H9 (cell line): ENCODE results near the gene C10orf105. TPM values are rescaled to one million over a fixed set of nuclear protein-coding genes. Genes with fewer than 3 reads are reported as not detected.

ENCODE experiments used
- DNase-seq: peaks from one replicate; pipeline ENCODE4 v3.0.0-alpha.2; 2017
- H2AFZ ChIP-seq: one replicate; pipeline ENCODE4 v1.6.1; 2013; ENCODE audit warnings: mild to moderate bottlenecking, low read length, control low read depth, moderate library complexity
- H2AK5ac ChIP-seq: 2 replicates; pipeline ENCODE4 v1.6.1; 2013; ENCODE audit warnings: low read length, control low read depth, mixed read lengths; ENCODE audit not compliant: insufficient read length
- H2BK120ac ChIP-seq: one replicate; pipeline ENCODE4 v1.6.1; 2013; ENCODE audit warnings: low read depth, mild to moderate bottlenecking, low read length, control low read depth, inconsistent platforms; ENCODE audit not compliant: poor library complexity, severe bottlenecking
- H2BK12ac ChIP-seq: 2 replicates; pipeline ENCODE4 v1.6.1; 2013; ENCODE audit warnings: low read length, control low read depth, mixed read lengths, low read depth; ENCODE audit not compliant: insufficient read length
- H2BK15ac ChIP-seq: 2 replicates; pipeline ENCODE4 v1.6.1; 2013; ENCODE audit warnings: low read depth, low read length, control low read depth
- H2BK20ac ChIP-seq: one replicate; pipeline ENCODE4 v1.6.1; 2013; ENCODE audit warnings: low read depth, mild to moderate bottlenecking, low read length, control low read depth, inconsistent platforms; ENCODE audit not compliant: poor library complexity, severe bottlenecking
- H2BK5ac ChIP-seq: 2 replicates; pipeline ENCODE4 v1.6.1; 2013; ENCODE audit warnings: low read length, control low read depth, mixed read lengths; ENCODE audit not compliant: insufficient read length
- H3K14ac ChIP-seq: 2 replicates; pipeline ENCODE4 v1.6.1; 2013; ENCODE audit warnings: low read length, control low read depth; ENCODE audit not compliant: insufficient read depth
- H3K18ac ChIP-seq: 2 replicates; pipeline ENCODE4 v1.6.1; 2013; ENCODE audit warnings: low read depth, mild to moderate bottlenecking, mixed read lengths, low read length, control low read depth; ENCODE audit not compliant: insufficient read length
- H3K23ac ChIP-seq: 2 replicates; pipeline ENCODE4 v1.6.1; 2013; ENCODE audit warnings: low read length, control low read depth, mixed read lengths, low read depth; ENCODE audit not compliant: insufficient read length
- H3K23me2 ChIP-seq: 2 replicates; pipeline ENCODE4 v1.6.1; 2013; ENCODE audit warnings: low read depth, mild to moderate bottlenecking, mixed read lengths, low read length, control low read depth; ENCODE audit not compliant: insufficient read length, poor library complexity, severe bottlenecking
- H3K27ac ChIP-seq: 2 replicates; pipeline ENCODE4 v1.5.1; 2013; ENCODE audit warnings: low read length, control low read depth, mixed read lengths, low read depth; ENCODE audit not compliant: insufficient read length
- H3K27me3 ChIP-seq: 2 replicates; pipeline ENCODE4 v1.6.1; 2013; ENCODE audit warnings: low read length, control low read depth, inconsistent platforms; ENCODE audit not compliant: insufficient read depth
- H3K4ac ChIP-seq: 2 replicates; pipeline ENCODE4 v1.6.1; 2013; ENCODE audit warnings: low read depth, mild to moderate bottlenecking, control low read depth, inconsistent platforms, low read length, moderate library complexity
- H3K4me1 ChIP-seq: 2 replicates; pipeline ENCODE4 v1.6.1; 2013; ENCODE audit warnings: low read length, control low read depth, inconsistent platforms; ENCODE audit not compliant: insufficient read depth
- H3K4me2 ChIP-seq: 2 replicates; pipeline ENCODE4 v1.6.1; 2013; ENCODE audit warnings: low read length, control low read depth, mixed read lengths; ENCODE audit not compliant: insufficient read length, insufficient read depth
- H3K56ac ChIP-seq: 2 replicates; pipeline ENCODE4 v1.6.1; 2013; ENCODE audit warnings: low read depth, mild to moderate bottlenecking, mixed read lengths, low read length, control low read depth; ENCODE audit not compliant: insufficient read length
- H3K79me1 ChIP-seq: 2 replicates; pipeline ENCODE4 v1.6.1; 2013; ENCODE audit warnings: low read depth, mild to moderate bottlenecking, moderate library complexity, low read length, control low read depth, inconsistent platforms; ENCODE audit not compliant: insufficient read depth, poor library complexity, severe bottlenecking
- H3K79me2 ChIP-seq: 2 replicates; pipeline ENCODE4 v1.6.1; 2013; ENCODE audit warnings: low read length, control low read depth, inconsistent platforms; ENCODE audit not compliant: insufficient read depth
- H3K9ac ChIP-seq: 2 replicates; pipeline ENCODE4 v1.6.1; 2013; ENCODE audit warnings: low read length, control low read depth, mixed read lengths; ENCODE audit not compliant: insufficient read length; ENCODE audit errors: extremely low read depth
- H3K9me3 ChIP-seq: one replicate; pipeline ENCODE4 v1.6.1; 2013; ENCODE audit warnings: low read depth, low read length, inconsistent platforms; ENCODE audit not compliant: control insufficient read depth
- H3T11ph ChIP-seq: one replicate; pipeline ENCODE4 v1.6.1; 2013; ENCODE audit warnings: mild to moderate bottlenecking, low read length, control low read depth, inconsistent platforms
- H4K20me1 ChIP-seq: one replicate; pipeline ENCODE4 v1.6.1; 2013; ENCODE audit not compliant: control insufficient read depth, insufficient read length, insufficient read depth
- H4K5ac ChIP-seq: 2 replicates; pipeline ENCODE4 v1.6.1; 2013; ENCODE audit warnings: low read depth, mild to moderate bottlenecking, mixed read lengths, low read length, control low read depth; ENCODE audit not compliant: insufficient read length
- H4K8ac ChIP-seq: replicated peaks from 2 replicates; pipeline ENCODE4 v1.6.1; 2013; ENCODE audit warnings: low read length, control low read depth, mixed read lengths, low read depth; ENCODE audit not compliant: insufficient read length
- H4K91ac ChIP-seq: 2 replicates; pipeline ENCODE4 v1.6.1; 2013; ENCODE audit warnings: low read depth, mild to moderate bottlenecking, moderate library complexity, mixed read lengths, low read length, control low read depth; ENCODE audit not compliant: insufficient read length
- H3K27ac Mint-ChIP-seq, 3 experiments: 2 replicates in 2 of 3; 3 replicates in 1 of 3; pipeline ENCODE4 v1.8.0; 2020 to 2021; ENCODE audit warnings: mixed read lengths in 3 of 3, mild to moderate bottlenecking in 1 of 3, moderate library complexity in 1 of 3
- H3K27me3 Mint-ChIP-seq: 2 replicates; pipeline ENCODE4 v1.8.0; 2021; ENCODE audit warnings: low read depth, mild to moderate bottlenecking, moderate library complexity, mixed read lengths
- H3K36me3 Mint-ChIP-seq, 3 experiments: 2 replicates in 2 of 3; 3 replicates in 1 of 3; pipeline ENCODE4 v1.8.0; 2020 to 2021; ENCODE audit warnings: low read depth in 3 of 3, mixed read lengths in 3 of 3; ENCODE audit not compliant: insufficient read depth in 1 of 3
- H3K4me1 Mint-ChIP-seq, 2 experiments: 2 replicates each; pipeline ENCODE4 v1.8.0; 2020; ENCODE audit warnings: mixed read lengths in 2 of 2
- H3K4me3 Mint-ChIP-seq, 2 experiments: 2 replicates in 1 of 2; 3 replicates in 1 of 2; pipeline ENCODE4 v1.8.0; 2020 to 2021; ENCODE audit warnings: mild to moderate bottlenecking in 2 of 2, mixed read lengths in 2 of 2, moderate library complexity in 1 of 2
- H3K9me3 Mint-ChIP-seq, 2 experiments: 2 replicates in 1 of 2; 3 replicates in 1 of 2; pipeline ENCODE4 v1.8.0; 2020; ENCODE audit warnings: mild to moderate bottlenecking in 2 of 2, mixed read lengths in 2 of 2, moderate library complexity in 1 of 2
- CTCF ChIP-seq: fragments of 200-600 bp; sonication (generic); conservative IDR thresholded peaks from 3 replicates; pipeline ENCODE4 v1.8.0; 2021; ENCODE audit warnings: antibody characterized with exemption, mild to moderate bottlenecking
- WGBS: extraction: QIAGEN DNeasy Blood & Tissue Kit; methylation state at CpG from one replicate; pipeline ENCODE4 v1.1.7; 2013; ENCODE audit warnings: missing lambda C conversion rate, low lambda C conversion rate, mixed read lengths; ENCODE audit not compliant: insufficient read length; ENCODE audit errors: extremely low coverage; 5-methylcytosine and 5-hydroxymethylcytosine counted together
- total RNA-seq: library from RNA; stranded (reverse); gene quantifications from 2 replicates; pipeline ENCODE4 v1.2.1, GENCODE V29; 2021

C10orf105 gene
- total RNA-seq, 1 experiment from 2014 or later, result 0.26 TPM

GRCh38 chr10:71712572-71713134, 6.9 kb downstream of the C10orf105 start:
- Histone ChIP-seq H3K27me3 (no peaks in the 10 kb centered on the region), H2BK120ac (no peak overlapping the region), H3K4me2 (no peak overlapping the region), H3K14ac (no peak overlapping the region; the same call in 1 of the 2 replicates), H4K91ac (no peak overlapping the region), H3K79me2 (no peaks in the 10 kb centered on the region), H3K27ac (no peak overlapping the region), H2BK12ac (no peak overlapping the region), H3K23me2 (no peaks in the 10 kb centered on the region), H2BK20ac (no peak overlapping the region), H3K9me3 (no peaks in the 10 kb centered on the region), H2AK5ac (no peak overlapping the region), H3K79me1 (no peaks in the 10 kb centered on the region), H4K20me1 (no peaks in the 10 kb centered on the region), H3K9ac (no peak overlapping the region), H2BK5ac (no peak overlapping the region), H3K18ac (no peak overlapping the region), H3K56ac (no peak overlapping the region), H2AFZ (no peak overlapping the region), H3K23ac (no peak overlapping the region), H3T11ph (no peak overlapping the region), H2BK15ac (no peak overlapping the region), H4K8ac (no peak overlapping the region), H4K5ac (no peak overlapping the region), H3K4me1 (no peaks in the 10 kb centered on the region), H3K4ac (no peak overlapping the region)
- TF ChIP-seq CTCF, result no peak
- no peak for DNase-seq
- Mint-ChIP-seq H3K36me3 (no peaks in the 10 kb centered on the region; a peak in 1 of 7 replicates), H3K4me1 (peaks cover 8 to 20% of the 10 kb centered on the region in 2 experiments), H3K9me3 (no peaks in the 10 kb centered on the region), H3K27ac (no peak overlapping the region; a peak in 2 of 7 replicates), H3K27me3 (peaks cover 12% of the 10 kb centered on the region), H3K4me3 (no peak overlapping the region)
- no CpG with 5 or more reads among the region's 17 CpGs for WGBS
